GM10248 (cell line): ENCODE measurements around the gene GPBAR1.

Source experiments
- CTCF ChIA-PET: fragments of 300-600 bp; sonication (Branson Sonifier 250); formaldehyde crosslinking; extraction: SDS; loops from one replicate; lab custom pipeline; 2021; ENCODE audit warnings: antibody characterized with exemption; lab: Yijun Ruan, JAX
- POLR2A ChIA-PET: fragments of 350-650 bp; sonication (Branson Sonifier 250); formaldehyde crosslinking; extraction: SDS; loops from one replicate; lab custom pipeline; 2020; ENCODE audit warnings: antibody characterized with exemption; lab: Yijun Ruan, JAX
- DNase-seq: peaks from one replicate; pipeline ENCODE4 v3.0.0; 2012; ENCODE audit errors: extremely low spot score
- TF ChIP-seq, protein P1 (sequence below): IDR thresholded peaks from 2 replicates; pipeline ENCODE4 v1.5.1; 2012; ENCODE audit warnings: mild to moderate bottlenecking, low read depth; ENCODE audit errors: extremely low read depth, missing control alignments, control extremely low read depth

Gene GPBAR1

DNA sequence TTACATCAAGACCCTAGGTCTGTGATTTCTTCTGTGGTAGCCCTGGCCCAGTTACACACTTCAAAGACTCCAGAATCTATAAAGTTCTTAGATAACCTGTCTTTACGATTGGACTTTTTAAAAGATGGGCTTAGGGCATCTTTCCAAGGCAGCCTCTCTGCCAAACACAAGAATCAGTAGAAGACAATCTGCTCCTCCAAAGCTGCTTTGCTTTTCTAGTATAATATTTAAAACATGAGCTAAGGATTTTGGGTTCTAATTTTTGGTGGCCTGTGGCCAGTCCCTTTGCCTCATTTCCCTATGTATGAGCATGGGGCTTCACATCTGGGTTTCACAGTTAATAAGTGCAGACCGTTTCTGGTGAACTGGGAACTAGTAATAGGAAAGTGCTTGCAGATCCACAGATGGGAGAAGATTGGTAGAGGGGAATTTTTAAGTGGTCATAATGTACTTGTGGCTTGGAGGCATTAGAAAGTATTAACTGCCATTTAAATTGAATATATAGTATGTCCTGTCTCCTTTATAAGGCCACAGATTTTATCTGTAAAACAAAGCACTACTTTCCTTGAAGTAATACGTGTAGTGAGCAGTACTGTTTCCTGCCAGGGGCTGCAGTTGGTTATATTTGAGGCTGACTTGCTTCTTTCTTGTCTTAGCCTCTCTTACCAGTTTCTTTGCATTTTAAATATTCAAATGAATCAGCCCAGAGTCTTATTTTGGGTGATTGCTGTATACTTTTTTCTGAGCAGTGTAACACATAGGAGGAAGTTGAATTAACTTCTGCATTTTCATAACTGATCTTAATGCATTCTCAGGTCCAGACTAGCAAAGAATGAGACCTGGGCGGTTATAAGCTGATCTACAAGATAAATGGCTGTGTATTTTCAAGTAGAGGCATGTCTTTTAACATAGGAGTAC is 42.3 kb upstream of the GPBAR1 start:
- DNase-seq, result peak; percentile 55
- ChIA-PET POLR2A (interaction anchor here (1.0 to 1.2 kb wide), 2 partner anchors 12 to 29 kb away, joined by 3 to 4 read pairs; no protein-coding TSS in a partner anchor), CTCF (interaction anchor here (1.1 to 2.0 kb wide), 4 partner anchors 10 to 89 kb away, joined by 3 to 6 read pairs (median 4); no protein-coding TSS in a partner anchor)
- TF ChIP-seq, protein P1, sequence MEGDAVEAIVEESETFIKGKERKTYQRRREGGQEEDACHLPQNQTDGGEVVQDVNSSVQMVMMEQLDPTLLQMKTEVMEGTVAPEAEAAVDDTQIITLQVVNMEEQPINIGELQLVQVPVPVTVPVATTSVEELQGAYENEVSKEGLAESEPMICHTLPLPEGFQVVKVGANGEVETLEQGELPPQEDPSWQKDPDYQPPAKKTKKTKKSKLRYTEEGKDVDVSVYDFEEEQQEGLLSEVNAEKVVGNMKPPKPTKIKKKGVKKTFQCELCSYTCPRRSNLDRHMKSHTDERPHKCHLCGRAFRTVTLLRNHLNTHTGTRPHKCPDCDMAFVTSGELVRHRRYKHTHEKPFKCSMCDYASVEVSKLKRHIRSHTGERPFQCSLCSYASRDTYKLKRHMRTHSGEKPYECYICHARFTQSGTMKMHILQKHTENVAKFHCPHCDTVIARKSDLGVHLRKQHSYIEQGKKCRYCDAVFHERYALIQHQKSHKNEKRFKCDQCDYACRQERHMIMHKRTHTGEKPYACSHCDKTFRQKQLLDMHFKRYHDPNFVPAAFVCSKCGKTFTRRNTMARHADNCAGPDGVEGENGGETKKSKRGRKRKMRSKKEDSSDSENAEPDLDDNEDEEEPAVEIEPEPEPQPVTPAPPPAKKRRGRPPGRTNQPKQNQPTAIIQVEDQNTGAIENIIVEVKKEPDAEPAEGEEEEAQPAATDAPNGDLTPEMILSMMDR, result no peak

DNA sequence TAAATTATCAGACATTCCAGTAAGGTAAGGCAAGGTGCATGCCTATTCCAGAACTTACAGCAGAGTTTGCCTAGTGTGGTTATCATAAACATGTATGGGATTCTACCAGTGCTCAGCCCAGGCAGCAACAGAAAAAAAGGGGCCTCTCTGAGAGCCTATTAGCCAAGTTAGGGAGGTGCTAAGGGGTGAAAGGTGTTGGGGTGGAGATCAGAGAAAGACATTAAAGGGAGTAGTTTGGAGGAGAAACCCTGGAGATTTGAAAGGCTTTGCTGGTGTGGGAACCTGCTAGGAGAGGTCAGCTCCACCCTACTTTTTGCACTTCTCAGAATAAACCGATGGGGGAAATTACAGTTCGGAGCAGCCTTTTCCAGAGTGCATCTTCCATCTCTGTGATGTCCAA is 40.9 kb upstream of the GPBAR1 start:
- POLR2A ChIA-PET, result interaction anchor here (0.7 kb wide), 1 partner anchor 28 kb away, joined by 3 read pairs; no protein-coding TSS in a partner anchor
- CTCF ChIA-PET, result interaction anchor here (1.3 to 3.2 kb wide), 3 partner anchors 10 to 35 kb away, joined by 3 to 16 read pairs (median 6); no protein-coding TSS in a partner anchor
- DNase-seq, result no peak
- TF ChIP-seq, protein P1, result no peak

DNA sequence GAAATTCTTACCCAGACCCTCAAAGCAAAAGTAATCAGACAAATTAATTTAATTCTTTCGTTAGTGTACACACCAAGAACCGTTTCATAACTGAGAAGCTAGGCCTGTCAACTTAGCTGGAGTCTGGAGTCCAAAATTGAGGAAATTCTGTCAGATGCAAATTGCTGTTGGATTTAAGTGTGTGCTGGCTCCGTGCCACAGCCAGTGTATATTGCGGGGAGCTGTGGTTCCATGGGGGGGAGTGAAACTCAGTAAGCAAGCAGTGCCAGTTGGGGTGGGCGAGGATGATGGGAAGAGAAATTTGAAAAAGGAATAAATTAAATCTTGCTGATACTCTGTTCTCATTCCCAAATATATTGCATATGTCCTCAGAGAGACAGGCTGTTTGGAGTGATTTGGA is 39.8 kb upstream of the GPBAR1 start:
- ChIA-PET POLR2A (no interaction called here), CTCF (interaction anchor here (3.2 kb wide), 1 partner anchor 9 kb away, joined by 16 read pairs; no protein-coding TSS in a partner anchor)
- TF ChIP-seq, protein P1, result no peak
- DNase-seq, result no peak

DNA sequence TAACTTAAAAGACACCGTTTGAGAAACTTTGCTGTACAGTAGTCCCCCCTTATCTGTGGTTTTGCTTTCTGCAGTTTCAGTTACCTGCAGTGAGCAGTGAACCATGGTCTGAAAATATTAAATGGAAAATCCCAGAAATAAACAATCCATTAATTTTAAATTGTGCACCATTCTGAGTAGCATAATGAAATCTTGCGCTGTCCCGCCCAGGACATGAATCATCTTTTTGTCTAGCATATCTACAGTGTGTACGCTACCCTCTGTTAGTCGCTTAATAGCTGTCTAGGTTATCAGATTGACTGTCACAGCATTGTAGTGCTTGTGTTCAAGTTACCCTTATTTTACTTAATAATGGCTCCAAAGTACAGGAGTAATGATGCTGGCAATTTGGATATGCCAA is 37.8 kb upstream of the GPBAR1 start:
- DNase-seq, result no peak
- TF ChIP-seq, protein P1, result no peak
- ChIA-PET CTCF (interaction anchor here (3.2 kb wide), 1 partner anchor 7 kb away, joined by 16 read pairs; no protein-coding TSS in a partner anchor), POLR2A (no interaction called here)

DNA sequence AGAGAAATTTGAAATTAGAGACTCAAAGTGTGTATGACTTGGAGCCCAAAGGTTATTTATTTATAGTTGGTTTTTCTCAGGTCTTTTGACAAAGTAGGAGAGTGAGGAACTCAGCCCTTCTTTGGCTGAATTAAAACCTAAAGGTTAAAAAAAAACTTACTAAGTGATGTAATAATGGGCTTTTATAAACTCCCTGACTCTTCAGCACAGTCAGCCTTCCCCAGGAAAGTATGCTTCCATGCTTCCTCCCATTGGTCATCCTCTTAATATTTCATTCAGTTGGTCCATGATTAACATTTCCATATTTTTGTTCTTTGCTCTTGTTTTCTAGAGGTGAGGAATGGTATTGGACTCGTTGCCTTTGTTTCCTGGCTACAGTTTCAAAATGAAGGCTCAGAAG is 36.6 kb upstream of the GPBAR1 start:
- POLR2A ChIA-PET, result no interaction called here
- TF ChIP-seq, protein P1, result no peak
- CTCF ChIA-PET, result no interaction called here
- no peak for DNase-seq

DNA sequence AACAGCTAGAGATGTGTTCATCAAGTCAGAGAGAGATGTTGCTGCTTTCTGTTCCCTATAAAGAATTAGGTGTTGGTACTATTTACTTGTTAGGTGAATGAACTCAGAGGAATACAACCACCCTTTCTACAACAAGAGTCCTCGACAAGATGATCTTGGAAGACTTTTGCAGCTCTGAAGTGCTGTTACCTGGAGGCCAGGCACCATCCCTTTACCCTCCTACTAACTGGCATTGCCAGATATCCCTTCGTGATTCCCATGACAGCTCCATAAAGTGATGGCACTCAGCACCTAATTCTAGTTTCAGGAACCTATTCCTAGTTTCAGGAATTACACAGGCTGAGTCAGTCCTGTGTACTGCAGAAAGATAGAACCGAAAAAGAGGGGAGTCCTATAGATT is 33.9 kb upstream of the GPBAR1 start:
- TF ChIP-seq, protein P1, result no peak
- DNase-seq, result no peak
- POLR2A ChIA-PET, result no interaction called here
- CTCF ChIA-PET, result interaction anchor here (1.1 to 1.9 kb wide), 5 partner anchors 14 to 621 kb away, joined by 3 to 10 read pairs (median 4); no protein-coding TSS in a partner anchor
